HCT116 (cell line): ENCODE measurements around the gene TMEM38A. TPM values are rescaled to one million over a fixed set of nuclear protein-coding genes. Genes with fewer than 3 reads are reported as not detected.

Source experiments
- ATAC-seq: fragments of 200-7000 bp; cut with Tn5 transposase; 2 replicates; pipeline ENCODE4 v1.9.1; 2020; ENCODE audit warnings: mild to moderate bottlenecking, moderate library complexity
- BruUV-seq: library from RNA; stranded (reverse); fragments of 400-500 nt; replicated peaks from 2 replicates; lab custom pipeline; 2021; lab: Mats Ljungman, UMichigan
- CTCF ChIA-PET: fragments of 300-600 bp; sonication (Branson Sonifier 250); formaldehyde crosslinking; loops from one replicate; lab custom pipeline; 2021; ENCODE audit warnings: antibody characterized with exemption; lab: Charles Lee
- POLR2A ChIA-PET: fragments of 300-600, 350-600 bp; sonication (Branson Sonifier 250); formaldehyde crosslinking; loops from one replicate; lab custom pipeline; 2021; ENCODE audit warnings: antibody characterized with exemption; lab: Charles Lee
- RAD21 ChIA-PET, 2 experiments: fragments of 300-600 bp; sonication (Branson Sonifier 250); formaldehyde crosslinking; loops; one replicate each; lab custom pipeline; 2023; ENCODE audit warnings: low total read pairs in 2 of 2; ENCODE audit not compliant: uncharacterized antibody in 2 of 2, unreplicated experiment in 2 of 2, low non-redundant PET in 1 of 2; lab: Charles Lee
- DNase-seq: peaks from one replicate; pipeline ENCODE4 v3.0.0-alpha.2; 2010; ENCODE audit warnings: low read depth, low spot score
- H2AFZ ChIP-seq: fragments of 200-600 bp; shearing (Covaris generic), sonication (generic); 2 replicates; pipeline ENCODE4 v1.6.1; 2017; ENCODE audit warnings: low read depth, mixed run types, mixed read lengths, antibody characterized with exemption, low read length; ENCODE audit not compliant: poor library complexity, severe bottlenecking
- H3K27ac ChIP-seq: 2 replicates; pipeline ENCODE4 v1.5.1; 2012; ENCODE audit warnings: low read depth, low read length
- H3K27me3 ChIP-seq: fragments of 200-600 bp; sonication (generic); 2 replicates; pipeline ENCODE4 v1.6.1; 2016; ENCODE audit warnings: mixed run types, low read length, mixed read lengths; ENCODE audit not compliant: insufficient read depth
- H3K36me3 ChIP-seq, 2 experiments: fragments of 200-500 bp in 1 of 2; fragments of 200-600 bp in 1 of 2; sonication (Bioruptor generic) in 1 of 2; sonication (generic) in 1 of 2; 2 replicates each; pipeline versions ENCODE4 v1.5.1 to v1.6.1; 2014 to 2016; ENCODE audit warnings: low read length in 2 of 2, inconsistent platforms in 1 of 2, mixed read lengths in 1 of 2, mixed run types in 1 of 2; ENCODE audit not compliant: insufficient read depth in 2 of 2, control insufficient read depth in 1 of 2
- H3K4me1 ChIP-seq, 2 experiments: fragments of 200-600 bp in 1 of 2; sonication (generic) in 1 of 2; 2 replicates each; pipeline versions ENCODE4 v1.5.1 to v1.6.1; 2012 to 2017; ENCODE audit warnings: low read length in 2 of 2, inconsistent platforms in 1 of 2, mild to moderate bottlenecking in 1 of 2, mixed read lengths in 1 of 2, mixed run types in 1 of 2, moderate library complexity in 1 of 2; ENCODE audit not compliant: insufficient read depth in 2 of 2, control insufficient read depth in 1 of 2
- H3K4me2 ChIP-seq: fragments of 200-600 bp; sonication (generic); 2 replicates; pipeline ENCODE4 v1.6.1; 2017; ENCODE audit warnings: mixed run types, low read length, mixed read lengths
- H3K4me3 ChIP-seq, 2 experiments: fragments of 200-600 bp in 1 of 2; sonication (generic) in 1 of 2; replicated peaks in 1 of 2; 2 replicates each; pipeline ENCODE4 v1.5.1; 2011 to 2016; ENCODE audit warnings: low read length in 2 of 2, control low read depth in 1 of 2, low read depth in 1 of 2, mild to moderate bottlenecking in 1 of 2, mixed read lengths in 1 of 2, mixed run types in 1 of 2
- H3K79me2 ChIP-seq: fragments of 200-600 bp; sonication (generic); 2 replicates; pipeline ENCODE4 v1.6.1; 2017; ENCODE audit warnings: mild to moderate bottlenecking, mixed run types, low read length, moderate library complexity, mixed read lengths; ENCODE audit not compliant: insufficient read depth
- H3K9ac ChIP-seq: fragments of 200-600 bp; sonication (generic); 2 replicates; pipeline ENCODE4 v1.6.1; 2016; ENCODE audit warnings: low read length, mixed read lengths
- H3K9me2 ChIP-seq: fragments of 200-600 bp; sonication (generic), shearing (Covaris generic); 2 replicates; pipeline ENCODE4 v1.6.1; 2017; ENCODE audit warnings: mixed run types, mild to moderate bottlenecking, moderate library complexity; ENCODE audit not compliant: insufficient read depth
- H3K9me3 ChIP-seq, 2 experiments: fragments of 200-500 bp in 1 of 2; fragments of 200-600 bp in 1 of 2; sonication (Bioruptor generic) in 1 of 2; sonication (generic) in 1 of 2; 2 replicates each; pipeline ENCODE4 v1.6.1; 2014 to 2017; ENCODE audit warnings: low read length in 2 of 2, mixed read lengths in 2 of 2, inconsistent platforms in 1 of 2, low read depth in 1 of 2, mild to moderate bottlenecking in 1 of 2, mixed run types in 1 of 2, moderate library complexity in 1 of 2; ENCODE audit not compliant: control insufficient read depth in 1 of 2, insufficient read depth in 1 of 2
- H4K20me1 ChIP-seq: fragments of 200-600 bp; sonication (generic), shearing (Covaris generic); 2 replicates; pipeline ENCODE4 v1.6.1; 2017; ENCODE audit warnings: mixed run types, mild to moderate bottlenecking, moderate library complexity; ENCODE audit not compliant: insufficient read depth
- CBX3 ChIP-seq: IDR thresholded peaks from 2 replicates; pipeline ENCODE4 v1.6.1; 2012; ENCODE audit warnings: low read depth
- CEBPB ChIP-seq: IDR thresholded peaks from 2 replicates; pipeline ENCODE4 v1.6.1; 2012; ENCODE audit warnings: low read depth
- EGR1 ChIP-seq: IDR thresholded peaks from 2 replicates; pipeline ENCODE4 v1.6.1; 2012; ENCODE audit warnings: low read depth
- ELF1 ChIP-seq: IDR thresholded peaks from 2 replicates; pipeline ENCODE4 v1.6.1; 2012; ENCODE audit warnings: low read depth, borderline replicate concordance
- FOSL1 ChIP-seq: IDR thresholded peaks from 2 replicates; pipeline ENCODE4 v1.6.1; 2012; ENCODE audit warnings: low read depth
- POLR2A ChIP-seq: IDR thresholded peaks from 2 replicates; pipeline ENCODE4 v1.7.0; 2011; ENCODE audit warnings: borderline replicate concordance; ENCODE audit not compliant: insufficient read depth, insufficient read length; ENCODE audit errors: extremely low read depth
- POLR2AphosphoS5 ChIP-seq: IDR thresholded peaks from 2 replicates; pipeline ENCODE4 v1.6.1; 2011; ENCODE audit warnings: mild to moderate bottlenecking, low read depth, low read length, moderate library complexity
- RAD21 ChIP-seq: IDR thresholded peaks from 2 replicates; pipeline ENCODE4 v1.6.1; 2012; ENCODE audit warnings: low read depth, mild to moderate bottlenecking
- SP1 ChIP-seq: IDR thresholded peaks from 2 replicates; pipeline ENCODE4 v1.6.1; 2012; ENCODE audit warnings: low read depth
- YY1 ChIP-seq: IDR thresholded peaks from 2 replicates; pipeline ENCODE4 v1.6.1; 2011; ENCODE audit warnings: low read length, low read depth, moderate library complexity, mild to moderate bottlenecking; ENCODE audit not compliant: insufficient replicate concordance; ENCODE audit errors: extremely low read depth
- ZFX ChIP-seq: fragments of 450-650 bp; IDR thresholded peaks from 2 replicates; pipeline ENCODE4 v1.6.1; 2017
- intact Hi-C: fragments of 100-400 bp; cut with micrococcal nuclease; formaldehyde crosslinking; loops from 2 replicates; pipeline ENCODE4 v1.10.0; 2022
- total RNA-seq: library from RNA; stranded (reverse); gene quantifications from one replicate; pipeline ENCODE4 v1.2.1, GENCODE V29; 2021; ENCODE audit not compliant: unreplicated experiment
- TF ChIP-seq, protein P1 (sequence below): IDR thresholded peaks from 2 replicates; pipeline ENCODE4 v1.6.1; 2012
- TF ChIP-seq, protein P2 (sequence below): IDR thresholded peaks from 2 replicates; pipeline ENCODE4 v1.6.1; 2012
- TF ChIP-seq, protein P3 (sequence below): IDR thresholded peaks from 2 replicates; pipeline ENCODE4 v1.6.1; 2012; ENCODE audit warnings: low read depth
- TF ChIP-seq, protein P4 (sequence below), 3 experiments: fragments of 200-600 bp in 1 of 3; sonication (generic) in 1 of 3; IDR thresholded peaks in 2 of 3; conservative IDR thresholded peaks in 1 of 3; 2 replicates each; pipeline ENCODE4 v1.5.1; 2012 to 2017; ENCODE audit warnings: low read depth in 2 of 3, low read length in 2 of 3, antibody characterized with exemption in 1 of 3, borderline replicate concordance in 1 of 3, control low read depth in 1 of 3, mild to moderate bottlenecking in 1 of 3, mixed read lengths in 1 of 3, mixed run types in 1 of 3, moderate library complexity in 1 of 3; ENCODE audit not compliant: insufficient read depth in 1 of 3
- TF ChIP-seq, protein P5 (sequence below): IDR thresholded peaks from 2 replicates; pipeline ENCODE4 v1.6.1; 2011; ENCODE audit warnings: mild to moderate bottlenecking, low read length, moderate library complexity; ENCODE audit not compliant: insufficient replicate concordance; ENCODE audit errors: extremely low read depth

TMEM38A gene
- total RNA-seq, 1 experiment from 2014 or later, result 9.0 TPM

DNA sequence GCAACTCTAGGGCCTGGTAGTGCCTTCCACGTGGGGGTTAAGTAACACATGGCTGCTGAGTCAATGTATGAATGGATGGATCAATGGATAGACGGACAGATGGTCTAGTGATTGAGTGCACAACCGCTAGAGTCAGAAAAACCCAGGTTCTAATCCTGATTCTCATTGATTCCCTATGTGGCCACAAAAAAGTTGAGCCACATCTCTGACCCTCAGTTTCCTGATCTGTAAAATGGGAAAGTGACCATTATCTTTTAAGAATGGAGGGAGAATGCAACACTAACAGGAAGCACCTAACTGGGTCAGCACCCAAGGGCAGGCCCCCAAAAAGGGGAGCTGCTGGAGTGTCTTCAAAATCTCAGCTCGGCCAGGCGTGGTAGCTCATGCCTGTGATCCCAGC is 3.6 kb upstream of the TMEM38A start (continued):
- TF ChIP-seq, protein P1, sequence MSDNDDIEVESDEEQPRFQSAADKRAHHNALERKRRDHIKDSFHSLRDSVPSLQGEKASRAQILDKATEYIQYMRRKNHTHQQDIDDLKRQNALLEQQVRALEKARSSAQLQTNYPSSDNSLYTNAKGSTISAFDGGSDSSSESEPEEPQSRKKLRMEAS, result no peak
- TF ChIP-seq CBX3 (no peak), POLR2A (no peak)

DNA sequence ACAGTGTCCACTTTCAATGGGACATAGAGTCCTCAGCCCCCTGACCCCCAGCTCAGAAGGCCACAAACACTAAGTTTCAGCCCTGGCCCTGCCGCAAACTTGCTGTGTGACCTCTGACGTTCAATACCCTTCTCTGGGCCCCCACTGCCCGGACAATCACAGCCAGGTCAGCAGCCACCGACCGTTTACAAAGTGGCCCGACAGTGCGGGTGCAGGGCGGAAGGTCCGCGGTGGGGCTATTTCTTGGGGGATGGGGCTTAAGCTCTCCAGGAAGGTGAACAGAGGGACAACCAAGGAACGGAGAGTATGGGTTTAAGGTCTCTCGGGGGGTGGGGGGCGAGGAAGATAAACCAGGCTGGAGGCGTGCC is 1.5 kb upstream of the TMEM38A start:
- Histone ChIP-seq H2AFZ (no peak overlapping the region), H3K4me2 (peak overlapping the region; percentile 99), H3K27me3 (no peaks in the 10 kb centered on the region), H3K36me3 (peaks cover 18 to 32% of the 10 kb centered on the region in 2 experiments; a peak in 3 of 4 replicates), H3K27ac (peak overlapping the region; percentile 95), H3K9me3 (no peaks in the 10 kb centered on the region), H3K4me1 (peaks cover 4 to 21% of the 10 kb centered on the region in 2 experiments), H3K9me2 (no peaks in the 10 kb centered on the region), H3K79me2 (peaks cover 63% of the 10 kb centered on the region), H3K4me3 (peak overlapping the region; percentile 93 to 94), H4K20me1 (peaks cover 4% of the 10 kb centered on the region; the same call in 1 of the 2 replicates), H3K9ac (peak overlapping the region; percentile 91)
- ChIA-PET POLR2A (interaction anchor here (1.3 kb wide), 1 partner anchor 10 kb away, joined by 5 read pairs; no protein-coding TSS in a partner anchor), RAD21 (no interaction called here), CTCF (no interaction called here)
- BruUV-seq, result TSS peak; percentile 48
- TF ChIP-seq EGR1 (no peak), CEBPB (no peak), POLR2A (no peak), ZFX (no peak), ELF1 (no peak), CBX3 (no peak), RAD21 (no peak), POLR2AphosphoS5 (no peak), YY1 (no peak), SP1 (no peak), FOSL1 (no peak)
- TF ChIP-seq, protein P2, sequence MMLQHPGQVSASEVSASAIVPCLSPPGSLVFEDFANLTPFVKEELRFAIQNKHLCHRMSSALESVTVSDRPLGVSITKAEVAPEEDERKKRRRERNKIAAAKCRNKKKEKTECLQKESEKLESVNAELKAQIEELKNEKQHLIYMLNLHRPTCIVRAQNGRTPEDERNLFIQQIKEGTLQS, result no peak
- TF ChIP-seq, protein P3, sequence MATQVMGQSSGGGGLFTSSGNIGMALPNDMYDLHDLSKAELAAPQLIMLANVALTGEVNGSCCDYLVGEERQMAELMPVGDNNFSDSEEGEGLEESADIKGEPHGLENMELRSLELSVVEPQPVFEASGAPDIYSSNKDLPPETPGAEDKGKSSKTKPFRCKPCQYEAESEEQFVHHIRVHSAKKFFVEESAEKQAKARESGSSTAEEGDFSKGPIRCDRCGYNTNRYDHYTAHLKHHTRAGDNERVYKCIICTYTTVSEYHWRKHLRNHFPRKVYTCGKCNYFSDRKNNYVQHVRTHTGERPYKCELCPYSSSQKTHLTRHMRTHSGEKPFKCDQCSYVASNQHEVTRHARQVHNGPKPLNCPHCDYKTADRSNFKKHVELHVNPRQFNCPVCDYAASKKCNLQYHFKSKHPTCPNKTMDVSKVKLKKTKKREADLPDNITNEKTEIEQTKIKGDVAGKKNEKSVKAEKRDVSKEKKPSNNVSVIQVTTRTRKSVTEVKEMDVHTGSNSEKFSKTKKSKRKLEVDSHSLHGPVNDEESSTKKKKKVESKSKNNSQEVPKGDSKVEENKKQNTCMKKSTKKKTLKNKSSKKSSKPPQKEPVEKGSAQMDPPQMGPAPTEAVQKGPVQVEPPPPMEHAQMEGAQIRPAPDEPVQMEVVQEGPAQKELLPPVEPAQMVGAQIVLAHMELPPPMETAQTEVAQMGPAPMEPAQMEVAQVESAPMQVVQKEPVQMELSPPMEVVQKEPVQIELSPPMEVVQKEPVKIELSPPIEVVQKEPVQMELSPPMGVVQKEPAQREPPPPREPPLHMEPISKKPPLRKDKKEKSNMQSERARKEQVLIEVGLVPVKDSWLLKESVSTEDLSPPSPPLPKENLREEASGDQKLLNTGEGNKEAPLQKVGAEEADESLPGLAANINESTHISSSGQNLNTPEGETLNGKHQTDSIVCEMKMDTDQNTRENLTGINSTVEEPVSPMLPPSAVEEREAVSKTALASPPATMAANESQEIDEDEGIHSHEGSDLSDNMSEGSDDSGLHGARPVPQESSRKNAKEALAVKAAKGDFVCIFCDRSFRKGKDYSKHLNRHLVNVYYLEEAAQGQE, result no peak
- TF ChIP-seq, protein P1, result no peak
- TF ChIP-seq, protein P4, sequence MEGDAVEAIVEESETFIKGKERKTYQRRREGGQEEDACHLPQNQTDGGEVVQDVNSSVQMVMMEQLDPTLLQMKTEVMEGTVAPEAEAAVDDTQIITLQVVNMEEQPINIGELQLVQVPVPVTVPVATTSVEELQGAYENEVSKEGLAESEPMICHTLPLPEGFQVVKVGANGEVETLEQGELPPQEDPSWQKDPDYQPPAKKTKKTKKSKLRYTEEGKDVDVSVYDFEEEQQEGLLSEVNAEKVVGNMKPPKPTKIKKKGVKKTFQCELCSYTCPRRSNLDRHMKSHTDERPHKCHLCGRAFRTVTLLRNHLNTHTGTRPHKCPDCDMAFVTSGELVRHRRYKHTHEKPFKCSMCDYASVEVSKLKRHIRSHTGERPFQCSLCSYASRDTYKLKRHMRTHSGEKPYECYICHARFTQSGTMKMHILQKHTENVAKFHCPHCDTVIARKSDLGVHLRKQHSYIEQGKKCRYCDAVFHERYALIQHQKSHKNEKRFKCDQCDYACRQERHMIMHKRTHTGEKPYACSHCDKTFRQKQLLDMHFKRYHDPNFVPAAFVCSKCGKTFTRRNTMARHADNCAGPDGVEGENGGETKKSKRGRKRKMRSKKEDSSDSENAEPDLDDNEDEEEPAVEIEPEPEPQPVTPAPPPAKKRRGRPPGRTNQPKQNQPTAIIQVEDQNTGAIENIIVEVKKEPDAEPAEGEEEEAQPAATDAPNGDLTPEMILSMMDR (IDR thresholded peaks at IDR 0.05 in 2 of 3, conservative IDR thresholded peaks at IDR 0.05 in 1 of 3; ENCODE audit: borderline replicate concordance in 1 of 3, insufficient read depth in 1 of 3, low read depth in 2 of 3, low read length in 2 of 3), result no peak
- TF ChIP-seq, protein P5, sequence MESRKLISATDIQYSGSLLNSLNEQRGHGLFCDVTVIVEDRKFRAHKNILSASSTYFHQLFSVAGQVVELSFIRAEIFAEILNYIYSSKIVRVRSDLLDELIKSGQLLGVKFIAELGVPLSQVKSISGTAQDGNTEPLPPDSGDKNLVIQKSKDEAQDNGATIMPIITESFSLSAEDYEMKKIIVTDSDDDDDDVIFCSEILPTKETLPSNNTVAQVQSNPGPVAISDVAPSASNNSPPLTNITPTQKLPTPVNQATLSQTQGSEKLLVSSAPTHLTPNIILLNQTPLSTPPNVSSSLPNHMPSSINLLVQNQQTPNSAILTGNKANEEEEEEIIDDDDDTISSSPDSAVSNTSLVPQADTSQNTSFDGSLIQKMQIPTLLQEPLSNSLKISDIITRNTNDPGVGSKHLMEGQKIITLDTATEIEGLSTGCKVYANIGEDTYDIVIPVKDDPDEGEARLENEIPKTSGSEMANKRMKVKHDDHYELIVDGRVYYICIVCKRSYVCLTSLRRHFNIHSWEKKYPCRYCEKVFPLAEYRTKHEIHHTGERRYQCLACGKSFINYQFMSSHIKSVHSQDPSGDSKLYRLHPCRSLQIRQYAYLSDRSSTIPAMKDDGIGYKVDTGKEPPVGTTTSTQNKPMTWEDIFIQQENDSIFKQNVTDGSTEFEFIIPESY, result no peak
- DNase-seq (no peak), ATAC-seq (peak; percentile 6)
- intact Hi-C loops, result no loop called here
